ENCODE data around the gene ZBTB46.
A peak's percentile ranks its signal among the peaks of the same experiment; 100 is the strongest.
"Not testable (repeated sequence)": the region's sequence is repeated elsewhere in the genome, so short reads cannot be mapped to it uniquely, and the experiment has no call there.

The ZBTB46 gene

GRCh38 chr20:63733579-63734081 lies 97.4 kb downstream of the ZBTB46 start:
- H3K27ac ChIP-seq: no peak overlapping the region
- TF ChIP-seq, protein P1, sequence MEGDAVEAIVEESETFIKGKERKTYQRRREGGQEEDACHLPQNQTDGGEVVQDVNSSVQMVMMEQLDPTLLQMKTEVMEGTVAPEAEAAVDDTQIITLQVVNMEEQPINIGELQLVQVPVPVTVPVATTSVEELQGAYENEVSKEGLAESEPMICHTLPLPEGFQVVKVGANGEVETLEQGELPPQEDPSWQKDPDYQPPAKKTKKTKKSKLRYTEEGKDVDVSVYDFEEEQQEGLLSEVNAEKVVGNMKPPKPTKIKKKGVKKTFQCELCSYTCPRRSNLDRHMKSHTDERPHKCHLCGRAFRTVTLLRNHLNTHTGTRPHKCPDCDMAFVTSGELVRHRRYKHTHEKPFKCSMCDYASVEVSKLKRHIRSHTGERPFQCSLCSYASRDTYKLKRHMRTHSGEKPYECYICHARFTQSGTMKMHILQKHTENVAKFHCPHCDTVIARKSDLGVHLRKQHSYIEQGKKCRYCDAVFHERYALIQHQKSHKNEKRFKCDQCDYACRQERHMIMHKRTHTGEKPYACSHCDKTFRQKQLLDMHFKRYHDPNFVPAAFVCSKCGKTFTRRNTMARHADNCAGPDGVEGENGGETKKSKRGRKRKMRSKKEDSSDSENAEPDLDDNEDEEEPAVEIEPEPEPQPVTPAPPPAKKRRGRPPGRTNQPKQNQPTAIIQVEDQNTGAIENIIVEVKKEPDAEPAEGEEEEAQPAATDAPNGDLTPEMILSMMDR (IDR thresholded peaks at IDR 0.05): no peak
- no peak overlapping the region for H3K4me3 ChIP-seq (ENCODE audit: low read depth in 1 of 2, low read length in 1 of 2)
- no peaks in the 10 kb centered on the region for H3K9me3 ChIP-seq
- peaks cover 33% of the 10 kb centered on the region for H3K27me3 ChIP-seq
- peaks cover 42% of the 10 kb centered on the region for H3K36me3 ChIP-seq
- peaks cover 23 to 29% of the 10 kb centered on the region in 2 experiments for H3K4me1 ChIP-seq (ENCODE audit: control insufficient read depth in 1 of 2, insufficient read depth in 1 of 2, low read depth in 1 of 2, low read length in 1 of 2)

DNA sequence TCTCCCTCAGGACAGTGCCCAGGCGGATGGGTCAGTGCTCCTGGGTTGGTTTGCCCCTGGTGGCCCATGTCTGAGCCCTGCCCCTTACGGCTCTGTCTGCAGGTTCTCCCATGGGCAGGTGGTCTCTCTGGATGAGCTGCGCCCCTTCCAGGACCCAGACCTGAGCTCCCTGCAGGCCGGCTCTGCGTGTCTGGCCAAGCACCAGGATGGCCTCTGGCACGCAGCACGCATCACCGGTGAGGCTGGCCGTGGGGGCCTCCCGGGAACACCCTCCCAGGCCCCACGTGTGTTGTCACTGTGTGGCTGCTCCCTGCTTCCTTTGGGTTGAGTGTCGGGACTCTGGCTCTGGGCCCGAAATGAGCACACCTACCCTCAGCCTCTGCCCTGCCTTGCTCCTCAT lies 97.9 kb downstream of the ZBTB46 start:
- Histone ChIP-seq H3K4me3 (ENCODE audit: low read depth in 1 of 2, low read length in 1 of 2) (no peak overlapping the region), H3K27ac (no peak overlapping the region), H3K9me3 (no peaks in the 10 kb centered on the region), H3K27me3 (peaks cover 28% of the 10 kb centered on the region), H3K4me1 (ENCODE audit: control insufficient read depth in 1 of 2, insufficient read depth in 1 of 2, low read depth in 1 of 2, low read length in 1 of 2) (peaks cover 18 to 24% of the 10 kb centered on the region in 2 experiments), H3K36me3 (peaks cover 42% of the 10 kb centered on the region)
- TF ChIP-seq, protein P1 (IDR thresholded peaks at IDR 0.05): no peak

- TF ChIP-seq, protein P1 (IDR thresholded peaks at IDR 0.05): no peak
- Histone ChIP-seq H3K36me3 (peaks cover 42% of the 10 kb centered on the region), H3K27me3 (peaks cover 21% of the 10 kb centered on the region), H3K4me3 (ENCODE audit: low read depth in 1 of 2, low read length in 1 of 2) (no peak overlapping the region), H3K4me1 (ENCODE audit: control insufficient read depth in 1 of 2, insufficient read depth in 1 of 2, low read depth in 1 of 2, low read length in 1 of 2) (peaks cover 17% of the 10 kb centered on the region in 2 experiments), H3K27ac (no peak overlapping the region), H3K9me3 (no peaks in the 10 kb centered on the region)
Observed at GRCh38 chr20:63732118-63733095, 98.7 kb downstream of the ZBTB46 start.

- peaks cover 11 to 12% of the 10 kb centered on the region in 2 experiments for H3K4me1 ChIP-seq (ENCODE audit: control insufficient read depth in 1 of 2, insufficient read depth in 1 of 2, low read depth in 1 of 2, low read length in 1 of 2)
- no peak overlapping the region for H3K4me3 ChIP-seq (ENCODE audit: low read depth in 1 of 2, low read length in 1 of 2)
- H3K27me3 ChIP-seq: peaks cover 11% of the 10 kb centered on the region
- TF ChIP-seq, protein P1 (IDR thresholded peaks at IDR 0.05): no peak
- H3K36me3 ChIP-seq: peaks cover 40% of the 10 kb centered on the region
- H3K9me3 ChIP-seq: no peaks in the 10 kb centered on the region
- no peak overlapping the region for H3K27ac ChIP-seq
Observed at GRCh38 chr20:63731410-63731809, 99.7 kb downstream of the ZBTB46 start.

- H3K27ac ChIP-seq: peak overlapping the region; percentile 29
- peaks cover 11 to 12% of the 10 kb centered on the region in 2 experiments for H3K4me1 ChIP-seq (ENCODE audit: control insufficient read depth in 1 of 2, insufficient read depth in 1 of 2, low read depth in 1 of 2, low read length in 1 of 2)
- not testable (repeated sequence) for H3K27me3 ChIP-seq; H3K4me3 ChIP-seq (ENCODE audit: low read depth in 1 of 2, low read length in 1 of 2); H3K9me3 ChIP-seq
- H3K36me3 ChIP-seq: peaks cover 29% of the 10 kb centered on the region
Observed at GRCh38 chr20:63730189-63730733, 100.8 kb downstream of the ZBTB46 start.

- H3K36me3 ChIP-seq: peaks cover 36% of the 10 kb centered on the region
- not testable (repeated sequence) for H3K27me3 ChIP-seq; H3K27ac ChIP-seq; H3K4me3 ChIP-seq (ENCODE audit: low read depth in 1 of 2, low read length in 1 of 2); H3K4me1 ChIP-seq (ENCODE audit: control insufficient read depth in 1 of 2, insufficient read depth in 1 of 2, low read depth in 1 of 2, low read length in 1 of 2); H3K9me3 ChIP-seq
Observed at GRCh38 chr20:63722967-63723622, 108.0 kb downstream of the ZBTB46 start.

Measured in neutrophil (primary cell).